OCI-LY3 (cell line): Measurements from ENCODE around the gene OR2F1.

ENCODE experiments used
- H2AFZ ChIP-seq: fragments of 200-600, 300-600 bp; shearing (Covaris generic); 2 replicates; pipeline ENCODE4 v1.6.0; 2014; ENCODE audit warnings: antibody characterized with exemption, low read depth, low read length
- H3K27ac ChIP-seq: fragments of 200-600, 300-600 bp; sonication (generic); 2 replicates; pipeline ENCODE4 v1.5.1; 2014; ENCODE audit warnings: mild to moderate bottlenecking, low read length, moderate library complexity, mixed read lengths
- H3K27me3 ChIP-seq: fragments of 200-600, 300-600 bp; sonication (generic); 2 replicates; pipeline ENCODE4 v1.6.1; 2014; ENCODE audit warnings: low read depth, low read length, mixed read lengths
- H3K36me3 ChIP-seq: fragments of 200-600, 300-600 bp; sonication (generic); replicated peaks from 2 replicates; pipeline ENCODE3; 2014; ENCODE audit warnings: low read depth, low read length, mixed read lengths
- H3K4me1 ChIP-seq: fragments of 300-600, 200-600 bp; sonication (generic); 2 replicates; pipeline ENCODE4 v1.6.1; 2014; ENCODE audit warnings: low read length, mixed read lengths
- H3K4me2 ChIP-seq: fragments of 200-600, 300-600 bp; sonication (generic); 2 replicates; pipeline ENCODE4 v1.6.1; 2014; ENCODE audit warnings: low read length, mixed read lengths
- H3K4me3 ChIP-seq: fragments of 300-600, 200-600 bp; sonication (generic); 2 replicates; pipeline ENCODE4 v1.5.1; 2014; ENCODE audit warnings: antibody characterized with exemption, mild to moderate bottlenecking, low read length, moderate library complexity
- H3K79me2 ChIP-seq: fragments of 300-600, 200-600 bp; shearing (Covaris generic); 2 replicates; pipeline ENCODE4 v1.6.1; 2014; ENCODE audit warnings: mild to moderate bottlenecking, low read length, mixed read lengths
- H3K9ac ChIP-seq: fragments of 300-600, 200-600 bp; shearing (Covaris generic); 2 replicates; pipeline ENCODE4 v1.6.0; 2014; ENCODE audit warnings: mild to moderate bottlenecking, low read length, moderate library complexity
- H3K9me3 ChIP-seq: fragments of 200-600, 300-600 bp; shearing (Covaris generic); 2 replicates; pipeline ENCODE4 v1.6.1; 2014; ENCODE audit warnings: low read length, mixed read lengths; ENCODE audit not compliant: insufficient read depth
- H4K20me1 ChIP-seq: fragments of 200-600, 300-600 bp; sonication (generic); 2 replicates; pipeline ENCODE4 v1.6.1; 2016; ENCODE audit warnings: low read length, mixed read lengths; ENCODE audit not compliant: insufficient read depth
- CTCF ChIP-seq: fragments of 200-600, 300-600 bp; sonication (generic); IDR thresholded peaks from 2 replicates; pipeline ENCODE4 v1.5.1; 2014; ENCODE audit warnings: antibody characterized with exemption, low read length, low read depth
- EZH2phosphoT487 ChIP-seq: fragments of 200-600 bp; shearing (Covaris generic); IDR thresholded peaks from 2 replicates; pipeline ENCODE4 v1.6.1; 2018; ENCODE audit warnings: antibody characterized with exemption, mixed run types, low read depth

Gene OR2F1

DNA sequence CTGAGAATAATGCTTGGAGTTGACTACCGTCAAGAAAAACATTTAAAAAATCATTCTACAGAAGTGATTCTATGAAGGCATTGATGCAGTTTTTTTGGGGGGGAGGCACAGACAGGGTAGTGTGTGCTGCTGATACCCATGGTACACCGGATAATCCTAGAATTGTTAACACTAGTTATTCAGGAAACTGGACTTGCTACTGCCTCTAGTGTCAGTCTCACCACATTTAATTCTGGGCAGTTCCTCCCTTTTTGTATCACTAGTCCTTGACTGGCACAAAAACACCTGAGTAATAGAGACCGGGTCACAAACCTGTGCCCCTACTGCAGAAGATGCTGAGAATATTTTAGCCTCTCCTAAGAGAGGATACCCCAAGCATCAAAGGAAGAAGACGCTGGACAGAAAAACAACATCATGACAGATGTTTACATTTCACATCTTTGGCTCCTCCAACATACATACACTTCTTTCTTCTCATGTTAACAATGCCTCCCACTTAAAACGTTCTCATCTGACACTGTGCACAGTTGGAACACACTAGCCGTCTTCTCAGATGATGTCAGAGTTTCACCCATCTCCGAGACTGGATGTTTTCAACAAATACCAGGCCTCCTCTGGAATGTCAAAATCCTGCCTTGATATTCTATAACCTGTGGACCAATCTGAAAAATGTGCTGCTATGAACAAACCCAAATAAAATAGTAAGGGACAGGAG lies 39.5 kb upstream of the OR2F1 start:
- Histone ChIP-seq H3K79me2 (no peaks in the 10 kb centered on the region), H4K20me1 (no peaks in the 10 kb centered on the region), H3K27me3 (peaks cover 13% of the 10 kb centered on the region; the same call in 1 of the 2 replicates), H3K9me3 (no peaks in the 10 kb centered on the region), H3K4me2 (no peak overlapping the region), H2AFZ (no peak overlapping the region), H3K9ac (no peak overlapping the region), H3K36me3 (no peaks in the 10 kb centered on the region), H3K27ac (no peak overlapping the region), H3K4me3 (no peak overlapping the region), H3K4me1 (no peaks in the 10 kb centered on the region)
- TF ChIP-seq CTCF (no peak), EZH2phosphoT487 (no peak)

DNA sequence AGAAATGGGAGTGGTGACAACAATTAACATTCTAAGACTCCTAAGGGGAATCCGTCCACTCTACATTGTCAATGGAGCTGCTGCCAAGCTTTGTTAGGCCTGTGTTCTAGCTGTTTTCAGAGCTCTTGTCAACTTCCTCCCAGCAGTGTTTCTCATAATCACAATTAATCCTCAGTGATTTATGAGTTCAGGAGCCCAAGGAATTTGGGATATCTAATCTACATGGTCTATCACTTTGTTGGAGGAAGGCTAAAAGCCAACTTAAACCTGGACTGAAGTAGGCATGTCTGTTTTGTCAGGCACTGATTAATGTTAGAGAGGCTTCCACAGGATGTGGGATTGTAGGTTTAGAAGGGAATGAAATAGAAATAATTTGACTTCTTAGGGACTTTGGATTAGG lies 29.8 kb upstream of the OR2F1 start:
- H3K9me3 ChIP-seq = no peaks in the 10 kb centered on the region
- H3K4me1 ChIP-seq = no peaks in the 10 kb centered on the region
- peaks cover 33% of the 10 kb centered on the region for H3K27me3 ChIP-seq
- no peak overlapping the region for H3K4me2 ChIP-seq
- TF ChIP-seq EZH2phosphoT487 (no peak), CTCF (no peak)
- no peak overlapping the region for H3K9ac ChIP-seq
- no peaks in the 10 kb centered on the region for H3K79me2 ChIP-seq
- no peak overlapping the region for H3K27ac ChIP-seq
- no peaks in the 10 kb centered on the region for H4K20me1 ChIP-seq
- no peak overlapping the region for H3K4me3 ChIP-seq
- no peak overlapping the region for H2AFZ ChIP-seq
- H3K36me3 ChIP-seq = no peaks in the 10 kb centered on the region

GRCh38 chr7:143929224-143929920 lies 25.3 kb upstream of the OR2F1 start:
- H3K27ac ChIP-seq = no peak overlapping the region
- no peaks in the 10 kb centered on the region for H3K36me3 ChIP-seq
- TF ChIP-seq CTCF (no peak), EZH2phosphoT487 (no peak)
- no peaks in the 10 kb centered on the region for H3K9me3 ChIP-seq
- peaks cover 9% of the 10 kb centered on the region; the same call in 1 of the 2 replicates for H3K27me3 ChIP-seq
- H3K4me2 ChIP-seq = no peak overlapping the region
- no peaks in the 10 kb centered on the region for H3K4me1 ChIP-seq
- H4K20me1 ChIP-seq = no peaks in the 10 kb centered on the region
- no peak overlapping the region for H3K4me3 ChIP-seq
- no peak overlapping the region for H2AFZ ChIP-seq
- no peaks in the 10 kb centered on the region for H3K79me2 ChIP-seq
- H3K9ac ChIP-seq = no peak overlapping the region

DNA sequence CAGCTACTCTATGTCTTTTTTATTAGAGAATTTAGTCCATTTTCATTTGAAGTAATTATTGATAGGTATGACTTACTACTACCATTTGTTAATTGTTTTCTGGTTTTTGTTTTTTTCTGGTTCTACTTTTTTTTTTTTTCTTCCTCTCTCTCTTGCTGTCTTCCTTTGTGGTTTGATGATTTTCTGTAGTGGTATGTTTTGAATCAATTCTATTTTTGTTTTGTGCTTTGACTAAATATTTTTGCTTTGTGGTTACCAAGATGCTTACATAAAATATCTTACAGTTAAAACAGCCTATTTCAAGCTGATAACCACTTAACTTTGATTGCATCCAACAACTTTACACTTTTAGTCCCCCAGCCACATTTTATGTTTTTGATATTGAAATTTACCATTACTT lies 22.9 kb upstream of the OR2F1 start:
- no peak for TF ChIP-seq EZH2phosphoT487
- no peak for TF ChIP-seq CTCF
- no peaks in the 10 kb centered on the region for H4K20me1 ChIP-seq
- no peak overlapping the region for H3K27ac ChIP-seq
- no peak overlapping the region for H3K9ac ChIP-seq
- no peaks in the 10 kb centered on the region for H3K4me1 ChIP-seq
- no peaks in the 10 kb centered on the region for H3K36me3 ChIP-seq
- no peaks in the 10 kb centered on the region for H3K27me3 ChIP-seq
- no peaks in the 10 kb centered on the region for H3K79me2 ChIP-seq
- no peaks in the 10 kb centered on the region for H3K9me3 ChIP-seq
- no peak overlapping the region for H2AFZ ChIP-seq
- H3K4me2 ChIP-seq = no peak overlapping the region
- no peak overlapping the region for H3K4me3 ChIP-seq
